NCI-H2081 treated with DMSO at 0.1 percent for 48 hours (cell line): ENCODE data around the gene MC5R.
"Not testable (repeated sequence)": the region's sequence is repeated elsewhere in the genome, so short reads cannot be mapped to it uniquely, and the experiment has no call there.

Experiments
- DNase-seq: peaks from one replicate; lab custom pipeline; 2025; lab: John Stamatoyannopoulos, UW

Gene MC5R

GRCh38 chr18:13849791-13850190 lies 25.8 kb downstream of the MC5R start:
- DNase-seq = no peak

- not testable (repeated sequence) for DNase-seq
Measured at GRCh38 chr18:13862898-13863297, 38.9 kb downstream of the MC5R start.

DNA sequence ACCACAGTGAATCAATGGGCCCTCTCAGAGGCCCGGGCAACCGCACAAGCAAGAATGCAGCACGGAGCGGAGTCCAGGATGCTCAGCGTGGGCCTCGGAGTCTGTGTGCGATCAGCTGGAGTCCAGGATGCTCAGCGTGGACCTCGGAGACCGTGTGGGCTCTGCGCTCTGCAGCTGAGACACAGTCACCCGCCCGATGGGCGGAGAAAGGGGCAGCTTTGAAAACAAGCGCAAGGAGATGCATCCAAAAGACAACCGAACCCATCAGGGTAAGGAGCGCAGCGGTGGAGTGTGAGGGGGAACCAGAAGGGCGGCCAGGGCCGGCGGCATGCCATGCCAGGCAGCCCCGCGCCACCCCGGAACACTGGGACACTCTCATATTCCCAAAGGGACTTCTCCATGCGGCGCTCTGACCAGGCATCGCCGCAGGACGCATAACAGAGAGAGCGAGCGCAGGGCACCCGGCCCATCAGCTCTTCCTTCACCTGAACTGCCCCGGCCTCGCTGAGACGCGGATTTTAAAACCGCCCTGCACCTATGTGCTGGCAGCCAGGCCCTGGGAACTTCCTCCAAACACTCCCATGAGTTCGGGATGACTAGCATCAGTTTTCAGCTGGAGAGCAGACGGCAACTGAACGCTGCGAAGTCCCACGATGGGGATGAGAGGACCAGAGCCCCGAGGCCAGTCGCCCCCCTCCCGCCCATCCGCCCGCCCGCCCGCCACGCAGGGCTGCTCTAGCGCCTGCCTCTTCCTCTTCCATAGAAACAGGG lies 44.7 kb downstream of the MC5R start:
- DNase-seq = no peak

DNA sequence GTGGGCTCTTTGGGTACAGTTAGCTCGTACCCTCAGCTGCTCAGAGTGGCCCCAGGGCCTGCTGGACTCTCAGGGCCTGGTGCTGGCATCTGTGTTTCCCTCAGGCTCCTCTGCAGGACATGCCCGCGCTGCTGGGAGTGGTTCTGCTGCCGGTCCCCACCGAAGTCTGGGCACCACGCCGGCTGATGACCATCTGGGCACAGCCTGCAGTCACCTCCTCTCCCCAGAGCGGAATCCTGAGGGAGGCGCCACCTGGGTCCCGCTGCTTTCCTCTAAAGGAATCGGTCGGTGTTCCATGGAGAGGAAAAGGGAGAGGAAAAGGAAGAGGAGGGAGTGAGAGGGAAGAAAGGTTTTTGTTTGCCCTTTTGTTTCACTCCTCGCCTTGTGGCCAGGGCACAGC lies 47.8 kb downstream of the MC5R start:
- DNase-seq = no peak

GRCh38 chr18:13872373-13872772 lies 48.4 kb downstream of the MC5R start:
- no peak for DNase-seq

DNA sequence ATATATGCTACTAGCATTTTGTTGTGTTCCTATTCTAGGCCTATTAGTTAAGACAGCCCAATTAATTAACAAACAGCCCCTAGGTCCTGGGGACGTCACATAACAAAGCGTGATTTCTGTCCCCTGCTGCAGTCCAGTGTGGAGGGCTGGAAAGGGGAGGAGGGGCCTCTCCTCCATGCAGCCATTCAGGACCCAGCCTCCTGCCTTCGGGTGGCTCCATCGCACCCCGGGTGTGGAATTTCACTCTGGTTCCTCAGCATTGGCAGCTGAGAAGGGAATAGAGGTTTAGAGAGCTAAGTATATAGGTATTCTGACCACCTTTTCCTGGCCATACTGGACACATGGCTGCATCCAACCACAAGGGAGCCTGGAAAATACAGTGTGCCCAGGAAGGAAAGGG lies 49.0 kb downstream of the MC5R start:
- no peak for DNase-seq

DNA sequence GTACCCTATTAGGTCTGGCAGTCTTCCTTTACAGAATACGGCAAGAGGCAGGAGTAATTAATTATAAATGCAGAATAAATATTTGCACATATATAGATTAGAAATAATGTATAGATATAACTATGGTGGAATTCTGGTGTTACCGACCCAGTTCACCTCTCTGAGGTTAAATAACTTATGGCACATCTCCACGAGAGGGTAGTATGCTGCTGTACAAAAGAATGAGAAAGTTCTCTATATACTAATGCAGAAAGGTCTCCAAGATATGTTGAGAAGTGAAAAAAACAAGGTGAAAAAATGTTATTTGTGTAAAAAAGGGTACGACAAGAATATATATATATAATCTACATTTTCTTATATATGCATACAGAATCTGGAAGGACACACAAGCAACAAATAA lies 50.6 kb downstream of the MC5R start:
- DNase-seq = no peak
